CD14-positive monocyte (primary cell): ENCODE data around the gene BCDIN3D. TPM values are rescaled to one million over a fixed set of nuclear protein-coding genes. Genes with fewer than 3 reads are reported as not detected.
A peak's percentile ranks its signal among the peaks of the same experiment; 100 is the strongest.

ENCODE experiments used
- DNase-seq, 3 donors: peaks; one replicate each; pipeline ENCODE4 v3.0.0-alpha.2; 2011 to 2022
- H2AFZ ChIP-seq: 2 replicates; pipeline ENCODE4 v1.6.0; 2012; ENCODE audit warnings: mild to moderate bottlenecking, low read depth, low read length, inconsistent platforms; ENCODE audit not compliant: insufficient read depth, poor library complexity, severe bottlenecking
- H3K27ac ChIP-seq, 2 donors: 1 replicate in 1 of 2; 2 replicates in 1 of 2; pipeline ENCODE4 v1.5.1; 2012 to 2013; ENCODE audit warnings: low read length in 2 of 2, control low read depth in 1 of 2, inconsistent platforms in 1 of 2, low read depth in 1 of 2, mild to moderate bottlenecking in 1 of 2
- H3K27me3 ChIP-seq, 2 donors: one replicate each; pipeline versions ENCODE4 v1.6.0 to v1.6.1; 2011 to 2013; ENCODE audit warnings: low read length in 2 of 2; ENCODE audit not compliant: control insufficient read depth in 2 of 2, insufficient read depth in 2 of 2
- H3K36me3 ChIP-seq, 2 donors: replicated peaks in 1 of 2; 1 replicate in 1 of 2; 2 replicates in 1 of 2; pipeline versions ENCODE4 v1.5.1 to v1.6.1; 2012 to 2013; ENCODE audit warnings: low read length in 2 of 2, control low read depth in 1 of 2, inconsistent platforms in 1 of 2, mild to moderate bottlenecking in 1 of 2; ENCODE audit not compliant: insufficient read depth in 2 of 2, control insufficient read depth in 1 of 2
- H3K4me1 ChIP-seq, 2 donors: 1 replicate in 1 of 2; 2 replicates in 1 of 2; pipeline versions ENCODE4 v1.5.1 to v1.6.1; 2012 to 2013; ENCODE audit warnings: low read length in 2 of 2, control low read depth in 1 of 2, inconsistent platforms in 1 of 2, mild to moderate bottlenecking in 1 of 2, moderate library complexity in 1 of 2; ENCODE audit not compliant: insufficient read depth in 2 of 2, control insufficient read depth in 1 of 2
- H3K4me2 ChIP-seq: replicated peaks from 2 replicates; pipeline ENCODE3; 2012; ENCODE audit warnings: low read length, moderate library complexity, mild to moderate bottlenecking; ENCODE audit not compliant: poor library complexity, severe bottlenecking; ENCODE audit errors: extremely low read depth
- H3K4me3 ChIP-seq, 3 experiments: fragments of 200-600 bp in 1 of 3; sonication (generic) in 1 of 3; replicated peaks in 1 of 3; 1 replicate in 2 of 3; 2 replicates in 1 of 3; pipeline ENCODE4 v1.5.1; 2011 to 2013; ENCODE audit warnings: low read length in 3 of 3, mild to moderate bottlenecking in 3 of 3, control low read depth in 2 of 3, low read depth in 2 of 3, inconsistent platforms in 1 of 3, moderate library complexity in 1 of 3
- H3K79me2 ChIP-seq: 2 replicates; pipeline ENCODE4 v1.6.0; 2012; ENCODE audit warnings: mild to moderate bottlenecking, control low read depth, inconsistent platforms, low read length, moderate library complexity; ENCODE audit not compliant: insufficient read depth
- H3K9ac ChIP-seq: 2 replicates; pipeline ENCODE4 v1.6.0; 2017; ENCODE audit warnings: low read length, mild to moderate bottlenecking; ENCODE audit not compliant: insufficient read depth, poor library complexity, severe bottlenecking
- H3K9me3 ChIP-seq, 2 donors: replicated peaks in 1 of 2; 1 replicate in 1 of 2; 2 replicates in 1 of 2; pipeline versions ENCODE4 v1.5.1 to v1.6.1; 2012 to 2013; ENCODE audit warnings: low read length in 2 of 2, control low read depth in 1 of 2; ENCODE audit not compliant: control insufficient read depth in 1 of 2, insufficient read depth in 1 of 2
- H4K20me1 ChIP-seq: 2 replicates; pipeline ENCODE4 v1.6.0; 2012; ENCODE audit warnings: mild to moderate bottlenecking, low read length, control low read depth, moderate library complexity; ENCODE audit not compliant: insufficient read depth
- H3K27ac Mint-ChIP-seq, 7 donors: one replicate each; pipeline ENCODE4 v1.8.0; 2020; ENCODE audit warnings: mild to moderate bottlenecking in 7 of 7, mixed read lengths in 7 of 7, moderate library complexity in 6 of 7, inconsistent platforms in 2 of 7
- H3K27me3 Mint-ChIP-seq, 3 donors: one replicate each; pipeline ENCODE4 v1.8.0; 2021 to 2022; ENCODE audit warnings: low read depth in 3 of 3, mild to moderate bottlenecking in 3 of 3, mixed read lengths in 3 of 3, moderate library complexity in 3 of 3, inconsistent platforms in 1 of 3
- H3K36me3 Mint-ChIP-seq, 2 donors: one replicate each; pipeline ENCODE4 v1.8.0; 2020; ENCODE audit warnings: mixed read lengths in 2 of 2, inconsistent platforms in 1 of 2, mild to moderate bottlenecking in 1 of 2
- H3K4me1 Mint-ChIP-seq: one replicate; pipeline ENCODE4 v1.8.0; 2020; ENCODE audit warnings: mild to moderate bottlenecking, mixed read lengths
- H3K4me3 Mint-ChIP-seq, 2 donors: one replicate each; pipeline ENCODE4 v1.8.0; 2020; ENCODE audit warnings: mild to moderate bottlenecking in 2 of 2, mixed read lengths in 2 of 2, moderate library complexity in 1 of 2
- H3K9me3 Mint-ChIP-seq, 7 donors: one replicate each; pipeline ENCODE4 v1.8.0; 2020 to 2022; ENCODE audit warnings: mixed read lengths in 7 of 7, mild to moderate bottlenecking in 6 of 7, moderate library complexity in 6 of 7, inconsistent platforms in 2 of 7
- WGBS: methylation state at CpG from one replicate; pipeline ENCODE4 v1.1.5; 2013; ENCODE audit warnings: missing lambda C conversion rate; ENCODE audit not compliant: insufficient coverage; 5-methylcytosine and 5-hydroxymethylcytosine counted together
- intact Hi-C, 2 donors: fragments of 100-400 bp; cut with micrococcal nuclease; formaldehyde crosslinking; loops; one replicate each; pipeline versions ENCODE4 v1.15.0 to v1.15.1; 2023
- polyA minus RNA-seq: library from RNA; depleted of rRNA, polyadenylated mRNA; stranded (reverse); fragments of >200 nt; gene quantifications from 2 replicates; pipeline ENCODE4 v1.2.3, GENCODE V29; 2012
- polyA plus RNA-seq, 3 donors: library from polyadenylated mRNA; depleted of rRNA in 1 of 3; unstranded in 2 of 3; stranded (reverse) in 1 of 3; fragments of 300-500 nt in 2 of 3; fragments of >200 nt in 1 of 3; fragmentation: Illumina TruSeq in 2 of 3; gene quantifications; 1 replicate in 2 of 3; 2 replicates in 1 of 3; pipeline ENCODE4 v1.2.3, GENCODE V29; 2012 to 2021
- total RNA-seq, 12 experiments: library from RNA in 1 of 12; stranded (reverse) in 1 of 12; fragments of 120-200 nt in 1 of 12; gene quantifications; one replicate each; pipeline ENCODE4 v1.2.4 and lab custom pipeline; 2013 to 2026; ENCODE audit warnings: mixed read lengths in 6 of 12, inconsistent platforms in 1 of 12
- TF ChIP-seq, protein P1 (sequence below): fragments of 200-600 bp; IDR thresholded peaks from one replicate; pipeline ENCODE4 v1.8.0; 2022; ENCODE audit warnings: antibody characterized with exemption, mild to moderate bottlenecking

The BCDIN3D gene, protein sequence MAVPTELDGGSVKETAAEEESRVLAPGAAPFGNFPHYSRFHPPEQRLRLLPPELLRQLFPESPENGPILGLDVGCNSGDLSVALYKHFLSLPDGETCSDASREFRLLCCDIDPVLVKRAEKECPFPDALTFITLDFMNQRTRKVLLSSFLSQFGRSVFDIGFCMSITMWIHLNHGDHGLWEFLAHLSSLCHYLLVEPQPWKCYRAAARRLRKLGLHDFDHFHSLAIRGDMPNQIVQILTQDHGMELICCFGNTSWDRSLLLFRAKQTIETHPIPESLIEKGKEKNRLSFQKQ
- 3.9 TPM for total RNA-seq (2013)
- polyA plus RNA-seq, result 1 to 10 TPM in 2 of 3 donors, under 1 TPM in 1; 0.71 to 1.2 (median 1.0) TPM
- 1.4 and 3.0 TPM in 2 replicates for polyA minus RNA-seq
- 1.3 to 7.5 (median 2.9) reads per million in 11 experiments for total RNA-seq (lab: John Stamatoyannopoulos, UW)

DNA sequence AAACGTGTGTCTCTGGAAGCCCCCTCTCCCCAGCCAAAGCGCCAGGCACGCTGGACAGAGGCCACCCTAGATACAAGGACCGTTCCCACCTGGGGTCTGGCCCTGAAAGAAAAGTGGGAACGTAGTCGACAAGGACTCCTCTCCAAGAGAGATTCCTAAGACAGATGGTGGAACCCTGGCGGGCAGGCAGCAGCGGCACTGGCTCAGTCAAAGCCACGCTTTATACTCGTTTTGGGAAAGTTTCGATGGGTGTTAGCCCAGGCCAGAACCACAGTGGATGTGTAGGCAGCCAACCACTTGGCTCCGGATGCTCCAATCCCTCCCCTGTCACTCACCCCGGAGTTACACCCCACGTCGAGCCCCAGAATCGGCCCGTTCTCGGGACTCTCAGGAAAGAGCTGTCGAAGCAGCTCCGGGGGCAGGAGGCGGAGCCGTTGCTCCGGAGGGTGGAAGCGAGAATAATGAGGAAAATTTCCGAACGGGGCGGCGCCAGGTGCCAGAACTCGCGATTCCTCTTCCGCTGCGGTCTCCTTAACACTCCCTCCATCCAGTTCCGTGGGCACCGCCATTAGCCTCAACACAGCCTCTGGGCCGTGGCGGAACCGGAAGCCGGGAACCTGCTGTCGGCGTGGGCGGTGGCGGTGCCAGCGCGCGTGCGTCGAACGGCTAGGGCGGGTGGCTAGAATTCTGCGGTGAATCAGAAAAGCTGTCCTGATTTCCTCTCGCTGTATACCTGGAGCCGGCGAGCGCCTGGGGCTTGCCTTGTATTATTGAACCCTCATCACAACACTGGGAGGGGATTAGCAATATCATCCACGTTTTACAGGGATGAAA is at the start of gene BCDIN3D:
Gene BCDIN3D (minus strand): TSS at position 588 of the 834 bp plus-strand sequence. CDS start 19 bp downstream, at position 569.
- Mint-ChIP-seq H3K27me3 (peaks cover 0 to 5% (median 2%) of the 10 kb centered on the region in 3 donors), H3K4me3 (peak within 1 kb of the TSS; percentile 89 to 93), H3K4me1 (peaks cover 29% of the 10 kb centered on the region), H3K9me3 (peaks cover 0 to 3% (median 0%) of the 10 kb centered on the region in 7 donors), H3K36me3 (peaks cover 3 to 8% of the 10 kb centered on the region in 2 donors), H3K27ac (peak within 1 kb of the TSS; percentile 90 to 97 (median 95))
- Histone ChIP-seq H3K4me1 (peaks cover 17 to 25% of the 10 kb centered on the region in 2 donors), H3K27me3 (peaks cover 0 to under 1% of the 10 kb centered on the region in 2 donors), H3K9me3 (no peaks in the 10 kb centered on the region), H3K4me2 (peak within 1 kb of the TSS; percentile 89), H3K4me3 (peak within 1 kb of the TSS; percentile 50 to 81 (median 63)), H3K27ac (peak within 1 kb of the TSS; percentile 88 to 93), H2AFZ (peak within 1 kb of the TSS; percentile 91), H3K36me3 (no peaks in the 10 kb centered on the region), H3K79me2 (peaks cover 4% of the 10 kb centered on the region), H3K9ac (peak within 1 kb of the TSS; percentile 81), H4K20me1 (peaks cover 4% of the 10 kb centered on the region)
- intact Hi-C loops, result no loop called here
- WGBS, result 1% methylated on average over 33 of the region's 55 CpGs
- DNase-seq, result peak; percentile 87 to 92 (median 90)
- TF ChIP-seq, protein P1, sequence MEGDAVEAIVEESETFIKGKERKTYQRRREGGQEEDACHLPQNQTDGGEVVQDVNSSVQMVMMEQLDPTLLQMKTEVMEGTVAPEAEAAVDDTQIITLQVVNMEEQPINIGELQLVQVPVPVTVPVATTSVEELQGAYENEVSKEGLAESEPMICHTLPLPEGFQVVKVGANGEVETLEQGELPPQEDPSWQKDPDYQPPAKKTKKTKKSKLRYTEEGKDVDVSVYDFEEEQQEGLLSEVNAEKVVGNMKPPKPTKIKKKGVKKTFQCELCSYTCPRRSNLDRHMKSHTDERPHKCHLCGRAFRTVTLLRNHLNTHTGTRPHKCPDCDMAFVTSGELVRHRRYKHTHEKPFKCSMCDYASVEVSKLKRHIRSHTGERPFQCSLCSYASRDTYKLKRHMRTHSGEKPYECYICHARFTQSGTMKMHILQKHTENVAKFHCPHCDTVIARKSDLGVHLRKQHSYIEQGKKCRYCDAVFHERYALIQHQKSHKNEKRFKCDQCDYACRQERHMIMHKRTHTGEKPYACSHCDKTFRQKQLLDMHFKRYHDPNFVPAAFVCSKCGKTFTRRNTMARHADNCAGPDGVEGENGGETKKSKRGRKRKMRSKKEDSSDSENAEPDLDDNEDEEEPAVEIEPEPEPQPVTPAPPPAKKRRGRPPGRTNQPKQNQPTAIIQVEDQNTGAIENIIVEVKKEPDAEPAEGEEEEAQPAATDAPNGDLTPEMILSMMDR, result no peak

DNA sequence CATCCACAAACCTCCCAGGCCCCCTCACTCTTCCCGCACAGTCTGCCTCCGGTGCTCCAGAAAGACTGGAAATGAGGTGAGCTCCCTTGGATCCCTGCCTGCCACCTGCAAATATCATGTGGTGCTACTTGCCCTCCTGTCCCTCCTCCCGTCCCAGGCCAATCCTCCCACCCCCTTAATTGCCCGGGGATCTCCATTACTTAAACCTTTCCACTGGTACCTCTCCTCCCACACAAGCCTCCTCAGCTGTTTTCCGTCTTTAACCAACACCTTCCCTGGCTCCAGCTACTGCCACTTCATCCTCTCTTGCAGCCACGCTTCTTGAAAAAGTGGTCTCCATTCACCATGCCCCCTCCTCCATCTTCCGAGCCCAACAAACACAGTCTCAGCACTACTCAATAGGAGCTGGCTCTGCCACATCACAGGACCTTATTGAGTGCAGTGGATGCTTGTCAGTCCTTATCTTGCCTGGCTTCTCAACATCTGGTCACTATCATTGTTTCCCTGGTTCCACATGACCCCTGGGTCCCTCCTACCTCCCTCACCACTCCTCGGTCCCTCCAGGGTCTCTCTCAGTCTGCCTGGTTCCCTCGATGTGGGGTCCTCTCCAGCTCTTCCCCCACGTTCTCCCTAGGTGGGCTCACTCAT is 49.3 kb upstream of the BCDIN3D start:
- Histone ChIP-seq H3K79me2 (no peaks in the 10 kb centered on the region), H3K27ac (no peak overlapping the region), H3K4me2 (no peak overlapping the region), H3K4me1 (no peaks in the 10 kb centered on the region), H2AFZ (no peak overlapping the region), H4K20me1 (no peaks in the 10 kb centered on the region), H3K9ac (no peak overlapping the region), H3K27me3 (no peaks in the 10 kb centered on the region), H3K36me3 (no peaks in the 10 kb centered on the region), H3K9me3 (no peaks in the 10 kb centered on the region), H3K4me3 (no peak overlapping the region)
- intact Hi-C loops, result no loop called here
- H3K27ac Mint-ChIP-seq, result no peak overlapping the region
- peak overlapping the region in 1 of 2 donors; percentile 23 for H3K4me3 Mint-ChIP-seq
- 90% methylated on average over 10 of the region's 10 CpGs for WGBS
- peaks cover 9 to 17% (median 14%) of the 10 kb centered on the region in 3 donors for H3K27me3 Mint-ChIP-seq
- TF ChIP-seq, protein P1, result no peak
- DNase-seq, result no peak
- no peaks in the 10 kb centered on the region for H3K4me1 Mint-ChIP-seq
- no peaks in the 10 kb centered on the region for H3K36me3 Mint-ChIP-seq
- H3K9me3 Mint-ChIP-seq, result no peaks in the 10 kb centered on the region
